A549 treated with AZD9567 at 1 μM for 4 hours (cell line): ENCODE measurements around the gene FBXW10B. TPM values are rescaled to one million over a fixed set of nuclear protein-coding genes. Genes with fewer than 3 reads are reported as not detected.

Experiments
- total RNA-seq: library from RNA; stranded (reverse); fragments of 200-300 nt; extraction: Qiagen RNA extraction; gene quantifications from 5 replicates; pipeline ENCODE4 v1.2.3, GENCODE V29; 2022; ENCODE audit not compliant: insufficient read depth

Gene FBXW10B
- 3.2 to 4.2 TPM (median 3.2 TPM) in 4 of 5 replicates, not detected in the other for total RNA-seq

GRCh38 chr17:15619331-15620058, at the start of gene FBXW10B:
FBXW10B (minus strand) TSS chr17:15619704; CDS start chr17:15619512, 192 bp downstream.

Other genes with a start within 250 kb of the FBXW10B start
- 0.61 to 1.0 TPM (median 0.81 TPM) in 4 of 5 replicates, not detected in the other for gene CDRT4, start 152.1 kb downstream of the FBXW10B start, total RNA-seq
- 7.4 to 10.1 TPM (median 8.5 TPM) in 5 replicates for gene TVP23C, start 56.2 kb downstream of the FBXW10B start, total RNA-seq
- gene TRIM16, start 64.6 kb upstream of the FBXW10B start, total RNA-seq, result 146 to 213 TPM (median 159 TPM) in 5 replicates
- gene ZNF286A, start 80.0 kb upstream of the FBXW10B start, total RNA-seq, result 23.7 to 43.4 TPM (median 26.8 TPM) in 5 replicates
- gene TBC1D26, start 112.6 kb upstream of the FBXW10B start, total RNA-seq, result 0.05 to 0.15 TPM (median 0.09 TPM) in 4 of 5 replicates, not detected in the other